ENCODE measurements around the gene DDX3X. TPM values are rescaled to one million over a fixed set of nuclear protein-coding genes. Genes with fewer than 3 reads are reported as not detected.
"Not testable (repeated sequence)": the region's sequence is repeated elsewhere in the genome, so short reads cannot be mapped to it uniquely, and the experiment has no call there.

Gene DDX3X

DNA sequence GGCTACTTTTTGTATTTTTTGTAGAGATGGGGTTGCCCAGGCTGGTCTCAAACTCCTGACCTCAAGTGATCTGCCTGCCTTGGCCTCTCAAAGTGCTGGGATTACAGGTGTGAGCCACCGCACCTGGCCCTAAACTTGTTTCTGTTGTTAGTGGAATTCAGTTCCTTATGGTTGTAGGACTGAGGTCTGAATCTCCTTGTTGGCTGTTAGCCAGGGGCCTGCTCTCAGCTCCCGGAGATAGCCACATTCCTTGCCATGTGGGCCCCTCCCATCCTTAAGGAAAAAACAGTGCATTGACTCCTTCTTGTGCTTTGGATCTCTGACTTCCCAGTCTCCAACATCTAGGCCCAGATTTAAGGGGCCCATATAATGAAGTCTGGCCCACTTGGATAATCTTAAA is 63.8 kb downstream of the DDX3X start:
- Histone ChIP-seq H3K9ac (ENCODE audit: low read depth, low read length) (no peak overlapping the region), H3K27me3 (ENCODE audit: control insufficient read depth, insufficient read depth, low read length) (peaks cover 3% of the 10 kb centered on the region), H3K4me2 (ENCODE audit: low read length) (no peak overlapping the region), H3K4me1 (ENCODE audit: control insufficient read depth, insufficient read depth, low read length) (no peaks in the 10 kb centered on the region), H3K9me3 (replicated peaks; ENCODE audit: low read length) (no peaks in the 10 kb centered on the region), H3K36me3 (ENCODE audit: insufficient read depth, low read length) (no peaks in the 10 kb centered on the region), H3K4me3 (ENCODE audit: low read length) (no peak overlapping the region)

DNA sequence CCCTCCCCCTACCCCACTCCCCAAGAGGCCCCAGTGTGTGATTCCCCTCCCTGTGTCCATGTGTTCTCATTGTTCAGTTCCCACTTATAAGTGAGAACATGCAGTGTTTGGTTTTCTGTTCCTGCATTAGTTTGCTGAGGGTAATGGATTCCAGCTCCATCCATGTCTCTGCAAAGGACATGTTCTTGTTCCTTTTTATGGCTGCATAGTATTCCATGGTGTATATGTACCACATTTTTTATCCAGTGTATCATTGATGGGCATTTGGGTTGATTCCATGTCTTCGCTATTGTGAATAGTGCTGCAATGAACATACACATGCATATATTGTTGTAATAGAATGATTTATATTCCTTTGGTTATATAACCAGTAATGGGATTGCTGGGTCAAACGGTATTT is 68.6 kb downstream of the DDX3X start:
- not testable (repeated sequence) for H3K9ac ChIP-seq (ENCODE audit: low read depth, low read length); H3K27me3 ChIP-seq (ENCODE audit: control insufficient read depth, insufficient read depth, low read length); H3K36me3 ChIP-seq (ENCODE audit: insufficient read depth, low read length); H3K9me3 ChIP-seq (replicated peaks; ENCODE audit: low read length); H3K4me1 ChIP-seq (ENCODE audit: control insufficient read depth, insufficient read depth, low read length); H3K4me3 ChIP-seq (ENCODE audit: low read length); H3K4me2 ChIP-seq (ENCODE audit: low read length)

DNA sequence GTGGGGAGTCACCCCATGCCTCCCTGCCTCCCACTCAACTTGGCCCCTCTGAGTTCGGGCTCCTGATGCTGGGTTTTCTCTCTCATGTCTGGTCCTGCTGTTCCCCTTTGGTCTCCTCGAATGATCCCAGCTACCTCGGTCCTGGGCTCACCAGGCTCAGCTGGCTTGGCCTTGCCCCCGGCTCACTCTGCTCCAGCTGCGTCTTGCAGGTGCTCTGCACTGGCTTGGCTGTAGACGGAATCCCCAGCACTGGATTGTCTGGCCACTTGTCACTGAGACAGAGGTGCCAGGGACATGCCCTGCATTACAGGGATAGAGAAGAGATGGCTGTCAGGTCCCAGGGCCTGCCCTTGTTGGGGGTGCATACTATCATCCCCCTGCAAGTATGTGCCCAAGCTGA is 71.6 kb downstream of the DDX3X start:
- Histone ChIP-seq H3K9ac (ENCODE audit: low read depth, low read length) (no peak overlapping the region), H3K36me3 (ENCODE audit: insufficient read depth, low read length) (no peaks in the 10 kb centered on the region), H3K4me3 (ENCODE audit: low read length) (no peak overlapping the region), H3K4me1 (ENCODE audit: control insufficient read depth, insufficient read depth, low read length) (no peaks in the 10 kb centered on the region), H3K27me3 (ENCODE audit: control insufficient read depth, insufficient read depth, low read length) (peaks cover 10% of the 10 kb centered on the region), H3K9me3 (replicated peaks; ENCODE audit: low read length) (no peaks in the 10 kb centered on the region), H3K4me2 (ENCODE audit: low read length) (no peak overlapping the region)

DNA sequence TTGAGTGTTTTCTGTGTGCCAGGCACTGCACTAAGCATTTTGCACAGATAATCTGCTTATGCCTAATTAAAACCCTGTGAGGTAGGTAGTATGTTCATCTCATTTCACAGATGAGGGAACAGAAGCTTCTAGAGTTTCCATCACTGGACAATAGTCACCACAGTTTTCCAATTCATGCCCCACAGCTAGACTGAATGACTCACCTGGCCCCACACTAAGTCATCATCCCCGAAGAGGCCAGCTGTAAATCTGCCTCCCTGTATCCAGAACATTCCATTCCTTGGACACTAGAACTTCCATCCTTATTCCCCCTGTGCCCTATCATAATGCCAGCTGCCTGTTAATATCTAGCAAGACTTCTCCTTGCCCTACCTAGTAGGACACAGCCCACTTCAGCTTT is 72.2 kb downstream of the DDX3X start:
- H3K27me3 ChIP-seq (ENCODE audit: control insufficient read depth, insufficient read depth, low read length), result peaks cover 10% of the 10 kb centered on the region
- H3K9ac ChIP-seq (ENCODE audit: low read depth, low read length), result no peak overlapping the region
- H3K4me1 ChIP-seq (ENCODE audit: control insufficient read depth, insufficient read depth, low read length), result no peaks in the 10 kb centered on the region
- H3K4me3 ChIP-seq (ENCODE audit: low read length), result no peak overlapping the region
- no peaks in the 10 kb centered on the region for H3K9me3 ChIP-seq (replicated peaks; ENCODE audit: low read length)
- no peaks in the 10 kb centered on the region for H3K36me3 ChIP-seq (ENCODE audit: insufficient read depth, low read length)
- no peak overlapping the region for H3K4me2 ChIP-seq (ENCODE audit: low read length)

DNA sequence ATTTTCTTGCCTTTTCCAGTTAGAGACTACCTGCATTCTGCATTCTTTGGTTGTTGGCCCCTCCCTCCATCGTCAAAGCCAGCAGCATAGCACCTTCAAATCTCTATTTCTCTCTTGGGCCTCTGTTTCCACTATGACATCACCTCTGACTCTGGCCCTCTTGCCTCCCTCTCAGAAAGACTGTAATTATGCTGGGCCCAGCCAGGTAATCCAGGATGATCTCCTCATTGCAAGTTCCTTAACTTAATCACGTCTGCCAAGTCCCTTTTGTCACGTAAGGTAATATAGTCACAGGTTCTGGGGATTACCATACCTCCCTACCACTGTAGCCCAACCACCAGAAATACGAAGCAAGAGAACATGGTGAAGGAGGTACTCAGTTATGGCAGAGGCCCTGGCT is 73.9 kb downstream of the DDX3X start:
- Histone ChIP-seq H3K27me3 (ENCODE audit: control insufficient read depth, insufficient read depth, low read length) (peaks cover 10% of the 10 kb centered on the region), H3K4me1 (ENCODE audit: control insufficient read depth, insufficient read depth, low read length) (no peaks in the 10 kb centered on the region), H3K36me3 (ENCODE audit: insufficient read depth, low read length) (no peaks in the 10 kb centered on the region), H3K9me3 (replicated peaks; ENCODE audit: low read length) (no peaks in the 10 kb centered on the region), H3K4me2 (ENCODE audit: low read length) (no peak overlapping the region), H3K4me3 (ENCODE audit: low read length) (no peak overlapping the region), H3K9ac (ENCODE audit: low read depth, low read length) (no peak overlapping the region)

DNA sequence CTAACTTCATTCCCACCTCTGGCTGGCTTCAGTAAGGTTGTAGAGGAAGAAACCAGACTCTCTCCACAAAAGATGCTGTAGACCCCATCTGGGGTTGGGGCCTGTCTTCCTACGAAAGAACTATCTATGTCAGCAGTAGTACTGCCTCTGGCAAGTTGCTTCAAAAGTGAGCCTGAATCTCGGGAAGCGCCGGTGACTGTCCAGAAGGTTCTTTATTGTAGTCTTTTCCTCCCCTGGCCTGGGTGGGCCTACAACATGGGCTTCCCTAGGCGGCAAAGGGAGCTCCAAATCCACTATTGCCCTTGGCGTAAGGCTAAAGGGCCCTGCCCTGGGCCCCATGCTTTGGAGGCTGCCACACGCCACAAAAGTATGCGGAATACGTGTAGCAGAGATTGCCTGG is 74.6 kb downstream of the DDX3X start:
- H3K4me1 ChIP-seq (ENCODE audit: control insufficient read depth, insufficient read depth, low read length), result no peaks in the 10 kb centered on the region
- no peak overlapping the region for H3K4me2 ChIP-seq (ENCODE audit: low read length)
- H3K27me3 ChIP-seq (ENCODE audit: control insufficient read depth, insufficient read depth, low read length), result peaks cover 10% of the 10 kb centered on the region
- H3K4me3 ChIP-seq (ENCODE audit: low read length), result no peak overlapping the region
- H3K9ac ChIP-seq (ENCODE audit: low read depth, low read length), result no peak overlapping the region
- no peaks in the 10 kb centered on the region for H3K36me3 ChIP-seq (ENCODE audit: insufficient read depth, low read length)
- no peaks in the 10 kb centered on the region for H3K9me3 ChIP-seq (replicated peaks; ENCODE audit: low read length)

DNA sequence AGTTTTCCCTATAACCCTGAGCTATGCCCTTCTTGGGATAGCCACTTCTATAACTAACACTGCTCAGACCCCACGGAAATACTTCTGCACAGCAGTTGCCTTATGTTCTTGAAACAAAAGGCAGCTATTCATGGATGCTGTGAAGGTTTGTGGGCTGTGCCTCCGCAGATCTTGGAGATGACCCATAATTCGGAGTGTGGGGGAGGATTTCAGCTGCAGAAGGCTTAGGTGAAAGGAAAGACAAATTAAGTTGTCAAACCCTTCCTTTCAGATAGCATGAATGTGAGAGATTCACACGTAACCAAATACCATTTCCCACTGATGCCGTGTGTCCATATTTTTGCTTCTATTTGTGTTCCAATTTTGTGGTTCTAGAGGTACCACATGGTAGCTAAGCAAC is 75.0 kb downstream of the DDX3X start:
- Histone ChIP-seq H3K9ac (ENCODE audit: low read depth, low read length) (no peak overlapping the region), H3K4me1 (ENCODE audit: control insufficient read depth, insufficient read depth, low read length) (no peaks in the 10 kb centered on the region), H3K27me3 (ENCODE audit: control insufficient read depth, insufficient read depth, low read length) (peaks cover 10% of the 10 kb centered on the region), H3K36me3 (ENCODE audit: insufficient read depth, low read length) (no peaks in the 10 kb centered on the region), H3K9me3 (replicated peaks; ENCODE audit: low read length) (no peaks in the 10 kb centered on the region), H3K4me2 (ENCODE audit: low read length) (no peak overlapping the region), H3K4me3 (ENCODE audit: low read length) (no peak overlapping the region)

DNA sequence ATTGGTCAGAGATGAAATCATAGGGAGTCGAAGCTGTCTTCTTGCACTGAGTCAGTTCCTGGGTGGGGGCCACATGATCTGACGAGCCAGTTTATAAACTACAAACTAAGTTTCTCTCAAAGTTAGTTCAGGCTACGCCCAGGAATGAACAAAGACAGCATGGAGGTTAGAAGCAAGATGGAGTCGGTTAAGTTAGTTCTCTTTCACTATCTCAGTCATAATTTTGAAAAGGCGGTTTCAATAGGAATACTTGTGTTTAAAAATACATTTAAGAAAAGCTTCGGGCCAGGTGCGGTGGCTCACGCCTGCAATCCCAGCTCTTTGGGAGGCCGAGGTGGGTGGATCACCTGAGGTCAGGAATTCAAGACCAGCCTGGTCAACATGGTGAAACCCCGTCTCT is 77.3 kb downstream of the DDX3X start:
- not testable (repeated sequence) for H3K4me3 ChIP-seq (ENCODE audit: low read length); H3K9me3 ChIP-seq (replicated peaks; ENCODE audit: low read length); H3K27me3 ChIP-seq (ENCODE audit: control insufficient read depth, insufficient read depth, low read length); H3K4me2 ChIP-seq (ENCODE audit: low read length); H3K36me3 ChIP-seq (ENCODE audit: insufficient read depth, low read length); H3K4me1 ChIP-seq (ENCODE audit: control insufficient read depth, insufficient read depth, low read length); H3K9ac ChIP-seq (ENCODE audit: low read depth, low read length)

DNA sequence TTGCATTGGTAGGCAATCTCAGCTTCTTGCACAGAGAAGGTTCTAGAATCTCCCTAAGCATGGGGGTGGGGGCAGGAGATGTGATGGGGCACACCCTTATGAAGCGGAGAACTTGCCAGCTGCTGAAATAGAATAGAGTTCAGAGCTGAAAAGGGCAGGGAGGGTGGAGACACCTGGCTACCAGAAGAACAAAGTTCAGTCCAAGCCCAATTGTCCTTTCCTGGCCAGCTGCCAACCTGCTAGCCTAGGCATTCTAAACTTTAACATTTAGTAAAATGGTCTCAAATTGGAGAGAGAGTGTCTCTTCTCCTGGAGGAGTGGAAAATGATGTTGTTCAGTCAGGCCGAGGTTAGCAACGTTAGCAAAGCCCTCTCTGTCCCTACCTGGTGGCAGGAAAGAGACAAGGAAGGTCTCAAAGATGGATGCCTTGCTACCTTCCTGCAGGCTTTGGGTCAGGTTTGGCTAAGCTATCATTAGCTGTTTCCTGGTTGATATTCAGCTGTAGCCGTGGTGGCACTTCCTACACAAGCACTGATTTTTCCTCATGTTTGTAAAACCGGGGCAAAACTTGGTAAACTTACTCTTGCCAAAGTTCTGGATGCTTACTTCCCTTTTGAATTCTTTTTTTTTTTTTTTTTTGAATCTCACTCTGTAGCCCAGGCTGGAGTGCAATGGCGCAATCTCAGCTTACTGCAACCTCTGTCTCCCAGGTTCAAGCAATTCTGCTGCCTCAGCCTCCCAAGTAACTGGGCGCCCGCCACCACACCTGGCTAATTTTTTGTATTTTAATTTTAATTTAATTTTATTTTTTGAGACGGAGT is 78.5 kb downstream of the DDX3X start:
- Histone ChIP-seq H3K9ac (ENCODE audit: low read depth, low read length) (no peak overlapping the region), H3K4me2 (ENCODE audit: low read length) (no peak overlapping the region), H3K36me3 (ENCODE audit: insufficient read depth, low read length) (no peaks in the 10 kb centered on the region), H3K9me3 (replicated peaks; ENCODE audit: low read length) (no peaks in the 10 kb centered on the region), H3K4me1 (ENCODE audit: control insufficient read depth, insufficient read depth, low read length) (no peaks in the 10 kb centered on the region), H3K27me3 (ENCODE audit: control insufficient read depth, insufficient read depth, low read length) (peaks cover 4% of the 10 kb centered on the region), H3K4me3 (ENCODE audit: low read length) (no peak overlapping the region)

Small RNAs within 50 kb of the gene (small RNA-seq; reads per million reads assigned to genes)
- gene RF00019, result not detected
- gene RNA5SP502, result not detected
